ENCODE measurements around the gene SOX18. TPM values are rescaled to one million over a fixed set of nuclear protein-coding genes. Genes with fewer than 3 reads are reported as not detected.

Gene SOX18
- total RNA-seq, 4 donors from 2014 or later = 0.79 to 8.7 (median 3.3) TPM

DNA sequence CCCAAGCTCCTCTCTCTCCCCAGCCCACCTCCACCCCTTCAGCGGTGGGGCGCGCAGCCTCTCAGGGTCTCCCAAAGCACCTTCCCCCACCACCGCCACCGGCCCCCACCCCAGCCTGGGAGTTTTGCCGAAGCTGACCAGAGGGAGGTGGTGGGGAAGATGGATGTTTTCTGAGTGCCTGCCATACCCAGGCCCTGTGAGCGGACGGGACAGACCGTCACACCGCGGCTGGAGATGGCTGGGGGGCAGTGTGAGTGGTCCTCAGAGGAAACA, 7.7 kb downstream of the SOX18 start:
- TF ChIP-seq EP300 (IDR thresholded peaks at IDR 0.05) = no peak
- no peak for TF ChIP-seq POLR2AphosphoS5 (IDR thresholded peaks at IDR 0.05)
- TF ChIP-seq, protein P1, sequence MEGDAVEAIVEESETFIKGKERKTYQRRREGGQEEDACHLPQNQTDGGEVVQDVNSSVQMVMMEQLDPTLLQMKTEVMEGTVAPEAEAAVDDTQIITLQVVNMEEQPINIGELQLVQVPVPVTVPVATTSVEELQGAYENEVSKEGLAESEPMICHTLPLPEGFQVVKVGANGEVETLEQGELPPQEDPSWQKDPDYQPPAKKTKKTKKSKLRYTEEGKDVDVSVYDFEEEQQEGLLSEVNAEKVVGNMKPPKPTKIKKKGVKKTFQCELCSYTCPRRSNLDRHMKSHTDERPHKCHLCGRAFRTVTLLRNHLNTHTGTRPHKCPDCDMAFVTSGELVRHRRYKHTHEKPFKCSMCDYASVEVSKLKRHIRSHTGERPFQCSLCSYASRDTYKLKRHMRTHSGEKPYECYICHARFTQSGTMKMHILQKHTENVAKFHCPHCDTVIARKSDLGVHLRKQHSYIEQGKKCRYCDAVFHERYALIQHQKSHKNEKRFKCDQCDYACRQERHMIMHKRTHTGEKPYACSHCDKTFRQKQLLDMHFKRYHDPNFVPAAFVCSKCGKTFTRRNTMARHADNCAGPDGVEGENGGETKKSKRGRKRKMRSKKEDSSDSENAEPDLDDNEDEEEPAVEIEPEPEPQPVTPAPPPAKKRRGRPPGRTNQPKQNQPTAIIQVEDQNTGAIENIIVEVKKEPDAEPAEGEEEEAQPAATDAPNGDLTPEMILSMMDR (IDR thresholded peaks at IDR 0.05) = no peak
- no peak for TF ChIP-seq POLR2A (IDR thresholded peaks at IDR 0.05)
- Histone ChIP-seq H3K36me3 (no peaks in the 10 kb centered on the region), H3K4me3 (peak overlapping the region; percentile 46), H3K27ac (peak overlapping the region; percentile 33), H3K4me1 (peaks cover 59% of the 10 kb centered on the region), H3K27me3 (peaks cover 52% of the 10 kb centered on the region), H3K9me3 (no peaks in the 10 kb centered on the region)
- DNase-seq (ENCODE audit: low spot score in 2 of 2) = no peak
- 50% methylated on average over 6 of the region's 11 CpGs for WGBS

DNA sequence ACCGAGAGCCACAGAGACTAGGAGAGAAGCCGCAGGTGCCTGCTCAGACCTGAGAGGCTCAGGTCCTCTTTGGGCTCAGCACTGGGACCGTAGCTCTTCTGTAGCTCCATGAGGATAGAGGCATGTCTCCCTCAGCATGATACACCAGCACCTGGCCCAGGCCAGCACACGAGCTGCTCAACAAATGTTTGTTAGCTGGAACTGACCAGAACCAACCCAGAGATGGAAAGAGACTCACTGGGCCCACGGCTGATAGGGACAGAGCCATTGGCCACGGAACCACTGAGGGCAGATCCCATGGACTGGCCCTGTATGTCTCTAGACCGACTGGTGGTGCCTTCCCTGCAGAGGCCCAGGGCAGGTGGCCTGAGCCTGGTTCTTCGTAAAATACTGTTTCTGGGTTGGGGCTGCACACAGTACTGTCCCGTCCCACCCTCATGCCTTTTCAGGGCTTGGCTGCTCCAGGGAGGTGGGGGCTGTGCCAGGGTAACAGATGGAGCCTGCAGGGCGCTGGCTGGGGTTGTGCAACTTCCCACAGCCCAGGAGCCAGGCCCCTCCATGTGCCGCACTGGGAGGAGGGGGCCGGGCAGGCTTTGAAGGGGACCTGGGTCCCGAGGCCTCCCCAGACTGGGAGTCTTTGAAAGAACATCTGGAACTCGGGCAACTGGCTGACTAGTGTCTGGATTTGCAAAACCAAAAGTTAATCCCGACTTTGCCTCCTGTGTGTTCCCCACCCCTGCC, 8.2 kb downstream of the SOX18 start:
- Histone ChIP-seq H3K4me3 (peak overlapping the region; percentile 46), H3K27ac (no peak overlapping the region), H3K27me3 (peaks cover 47% of the 10 kb centered on the region), H3K36me3 (no peaks in the 10 kb centered on the region), H3K4me1 (peaks cover 59% of the 10 kb centered on the region), H3K9me3 (no peaks in the 10 kb centered on the region)
- 20% methylated on average over 1 of the region's 15 CpGs for WGBS
- TF ChIP-seq EP300 (IDR thresholded peaks at IDR 0.05) = no peak
- TF ChIP-seq, protein P1 (IDR thresholded peaks at IDR 0.05) = no peak
- no peak for TF ChIP-seq POLR2AphosphoS5 (IDR thresholded peaks at IDR 0.05)
- no peak for TF ChIP-seq POLR2A (IDR thresholded peaks at IDR 0.05)
- no peak for DNase-seq (ENCODE audit: low spot score in 2 of 2)

DNA sequence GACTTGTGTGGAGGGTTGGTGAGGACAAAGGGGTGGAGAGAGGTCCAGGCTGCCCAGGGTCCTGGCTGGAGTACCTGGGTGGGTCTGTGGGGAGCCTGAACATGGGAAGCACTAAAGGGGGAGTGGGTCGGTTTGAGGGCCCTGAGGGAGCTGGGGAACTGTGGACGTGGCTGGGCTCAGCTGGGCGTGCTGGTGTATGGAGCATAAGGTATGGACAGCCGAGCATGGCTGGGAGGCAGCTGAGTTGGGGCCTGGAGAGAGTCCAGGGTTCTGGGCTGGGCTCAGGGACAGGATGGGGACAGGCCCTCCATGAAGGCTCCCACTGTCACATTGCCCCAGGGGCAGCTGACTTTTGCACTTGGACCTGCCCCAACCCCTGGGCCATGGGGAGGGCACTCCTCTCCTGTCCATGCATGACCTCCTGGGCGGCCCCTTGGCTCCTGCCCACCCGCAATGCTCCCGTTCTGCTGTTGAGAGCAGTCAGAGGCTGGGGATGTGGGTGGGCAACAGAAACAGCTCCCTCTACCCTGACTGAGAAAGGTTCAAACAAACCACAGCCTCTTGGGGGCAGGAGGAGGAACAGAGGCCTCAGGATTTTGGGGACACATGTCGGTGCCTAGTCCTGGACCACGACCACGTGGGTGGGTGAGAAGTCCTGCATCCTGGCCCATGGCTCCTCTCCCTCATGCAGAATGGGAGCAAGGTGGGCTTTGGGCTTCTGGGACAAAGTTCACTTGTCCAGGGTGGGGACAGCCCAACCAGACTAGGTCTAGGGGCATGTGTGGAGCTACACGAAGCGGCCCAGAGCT, 9.0 kb downstream of the SOX18 start:
- Histone ChIP-seq H3K4me1 (peaks cover 59% of the 10 kb centered on the region), H3K36me3 (no peaks in the 10 kb centered on the region), H3K27me3 (peaks cover 41% of the 10 kb centered on the region), H3K9me3 (no peaks in the 10 kb centered on the region), H3K4me3 (no peak overlapping the region), H3K27ac (no peak overlapping the region)
- no peak for TF ChIP-seq EP300 (IDR thresholded peaks at IDR 0.05)
- no peak for TF ChIP-seq POLR2A (IDR thresholded peaks at IDR 0.05)
- TF ChIP-seq POLR2AphosphoS5 (IDR thresholded peaks at IDR 0.05) = no peak
- TF ChIP-seq, protein P1 (IDR thresholded peaks at IDR 0.05) = no peak
- peak in 1 of 2 donors; percentile 65 for DNase-seq (ENCODE audit: low spot score in 2 of 2)
- WGBS = 69% methylated on average over 8 of the region's 12 CpGs

DNA sequence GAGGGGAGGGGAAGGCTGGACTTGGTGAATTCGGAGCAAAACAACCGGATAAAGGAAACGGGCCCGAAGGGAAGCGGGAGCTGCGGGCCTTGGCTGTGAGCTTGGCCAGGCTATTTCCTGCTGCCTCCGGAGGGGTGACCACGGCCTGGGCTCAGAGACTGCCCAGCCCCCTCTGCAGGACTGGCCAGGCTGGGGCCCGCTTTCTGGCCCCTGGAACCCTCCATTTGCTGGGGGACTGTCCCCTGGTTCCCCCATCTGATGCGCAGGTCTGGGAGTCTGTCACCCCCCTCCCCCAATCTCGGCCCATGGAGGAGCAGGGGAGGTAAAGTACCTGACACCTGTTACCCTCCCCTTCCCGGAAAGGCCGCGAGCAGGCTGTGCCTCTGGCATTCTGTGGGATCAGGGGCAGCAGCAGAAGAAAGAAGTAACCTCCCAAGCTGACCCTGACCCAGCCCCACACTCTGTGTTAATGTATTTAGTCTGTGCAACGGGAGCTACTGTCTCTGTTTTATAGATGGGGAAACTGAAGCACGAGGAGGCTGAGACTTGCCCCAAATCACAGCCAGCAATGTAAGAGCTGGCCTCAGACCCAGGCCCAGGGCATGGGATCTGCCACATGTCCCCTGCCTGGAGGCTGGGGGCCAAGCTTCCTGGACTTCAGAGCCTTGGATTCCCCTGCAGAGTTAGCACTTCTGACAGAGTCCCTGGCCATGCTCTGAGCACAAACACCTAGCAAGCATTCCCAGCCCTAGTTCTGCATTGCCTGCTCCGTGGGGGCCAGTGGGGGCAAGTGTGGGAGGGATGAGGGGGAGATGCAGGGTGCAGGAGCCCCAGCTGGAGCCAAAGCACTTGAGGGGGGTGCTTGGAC, 9.9 kb downstream of the SOX18 start:
- Histone ChIP-seq H3K27ac (no peak overlapping the region), H3K27me3 (peaks cover 36% of the 10 kb centered on the region), H3K36me3 (peaks cover 5% of the 10 kb centered on the region), H3K4me1 (peaks cover 51% of the 10 kb centered on the region), H3K9me3 (no peaks in the 10 kb centered on the region), H3K4me3 (peak overlapping the region; percentile 56)
- TF ChIP-seq POLR2AphosphoS5 (IDR thresholded peaks at IDR 0.05) = no peak
- TF ChIP-seq POLR2A (IDR thresholded peaks at IDR 0.05) = no peak
- TF ChIP-seq, protein P1 (IDR thresholded peaks at IDR 0.05) = no peak
- no peak for TF ChIP-seq EP300 (IDR thresholded peaks at IDR 0.05)
- 21% methylated on average over 17 of the region's 17 CpGs for WGBS
- DNase-seq (ENCODE audit: low spot score in 2 of 2) = no peak
